CD4-positive, alpha-beta memory T cell (primary cell): ENCODE results near the gene DPYSL5. TPM values are rescaled to one million over a fixed set of nuclear protein-coding genes. Genes with fewer than 3 reads are reported as not detected.

Experiments
- CTCF ChIA-PET: fragments of 350-600 bp; sonication (Branson Sonifier 250); formaldehyde crosslinking; loops from one replicate; lab custom pipeline; 2021; ENCODE audit warnings: inconsistent platforms; ENCODE audit not compliant: partially characterized antibody; lab: Charles Lee
- POLR2A ChIA-PET: fragments of 350-600 bp; sonication (Branson Sonifier 250); formaldehyde crosslinking; loops from one replicate; lab custom pipeline; 2021; ENCODE audit not compliant: partially characterized antibody; lab: Charles Lee
- DNase-seq, 5 donors: peaks; one replicate each; pipeline versions ENCODE4 v3.0.0 to v3.0.0-alpha.2; 2020 to 2022; ENCODE audit warnings: mixed read lengths in 1 of 5
- H3K27ac ChIP-seq: one replicate; pipeline ENCODE4 v1.7.0; 2013; ENCODE audit warnings: low read depth, low read length
- H3K27me3 ChIP-seq: 2 replicates; pipeline ENCODE4 v1.7.0; 2013; ENCODE audit warnings: mild to moderate bottlenecking, low read length, moderate library complexity; ENCODE audit not compliant: insufficient read depth
- H3K36me3 ChIP-seq: 2 replicates; pipeline ENCODE4 v1.7.0; 2013; ENCODE audit warnings: mild to moderate bottlenecking, low read length, moderate library complexity; ENCODE audit not compliant: insufficient read depth
- H3K4me1 ChIP-seq: 2 replicates; pipeline ENCODE4 v1.7.0; 2013; ENCODE audit warnings: mild to moderate bottlenecking, low read length, moderate library complexity; ENCODE audit not compliant: insufficient read depth
- H3K4me3 ChIP-seq, 2 donors: one replicate each; pipeline ENCODE4 v1.7.0; 2013; ENCODE audit warnings: low read length in 2 of 2, mild to moderate bottlenecking in 1 of 2
- H3K9me3 ChIP-seq, 2 donors: one replicate each; pipeline ENCODE4 v1.7.0; 2013; ENCODE audit warnings: low read length in 2 of 2, control low read depth in 1 of 2; ENCODE audit not compliant: control insufficient read depth in 1 of 2
- H3K27ac Mint-ChIP-seq, 7 donors: one replicate each; pipeline ENCODE4 v1.8.0; 2020 to 2021; ENCODE audit warnings: mixed read lengths in 7 of 7, mild to moderate bottlenecking in 6 of 7, inconsistent platforms in 3 of 7, moderate library complexity in 3 of 7
- H3K27me3 Mint-ChIP-seq, 2 donors: one replicate each; pipeline ENCODE4 v1.8.0; 2020 to 2021; ENCODE audit warnings: mixed read lengths in 2 of 2
- H3K36me3 Mint-ChIP-seq, 2 donors: one replicate each; pipeline ENCODE4 v1.8.0; 2020 to 2021; ENCODE audit warnings: mixed read lengths in 2 of 2, inconsistent platforms in 1 of 2, mild to moderate bottlenecking in 1 of 2
- H3K4me1 Mint-ChIP-seq, 4 donors: one replicate each; pipeline ENCODE4 v1.8.0; 2020 to 2021; ENCODE audit warnings: mixed read lengths in 4 of 4, mild to moderate bottlenecking in 1 of 4
- H3K4me3 Mint-ChIP-seq, 8 donors: one replicate each; pipeline ENCODE4 v1.8.0; 2020 to 2021; ENCODE audit warnings: mixed read lengths in 8 of 8, mild to moderate bottlenecking in 7 of 8, moderate library complexity in 6 of 8, inconsistent platforms in 3 of 8
- H3K9me3 Mint-ChIP-seq, 8 donors: one replicate each; pipeline ENCODE4 v1.8.0; 2020 to 2021; ENCODE audit warnings: mixed read lengths in 8 of 8, mild to moderate bottlenecking in 5 of 8, inconsistent platforms in 3 of 8, moderate library complexity in 1 of 8
- intact Hi-C: fragments of 100-400 bp; cut with micrococcal nuclease; formaldehyde crosslinking; loops from one replicate; pipeline ENCODE4 v1.15.1; 2023
- polyA plus RNA-seq, 2 donors: library from polyadenylated mRNA; unstranded; fragments of 300-500 nt; fragmentation: Illumina TruSeq; gene quantifications; one replicate each; pipeline ENCODE4 v1.2.3, GENCODE V29; 2021
- total RNA-seq, 2 experiments: library from RNA; stranded (reverse); gene quantifications; one replicate each; pipeline ENCODE4 v1.2.3, GENCODE V29; 2021

Gene DPYSL5
- total and polyA plus RNA-seq, 4 experiments from 2014 or later = not detected

DNA sequence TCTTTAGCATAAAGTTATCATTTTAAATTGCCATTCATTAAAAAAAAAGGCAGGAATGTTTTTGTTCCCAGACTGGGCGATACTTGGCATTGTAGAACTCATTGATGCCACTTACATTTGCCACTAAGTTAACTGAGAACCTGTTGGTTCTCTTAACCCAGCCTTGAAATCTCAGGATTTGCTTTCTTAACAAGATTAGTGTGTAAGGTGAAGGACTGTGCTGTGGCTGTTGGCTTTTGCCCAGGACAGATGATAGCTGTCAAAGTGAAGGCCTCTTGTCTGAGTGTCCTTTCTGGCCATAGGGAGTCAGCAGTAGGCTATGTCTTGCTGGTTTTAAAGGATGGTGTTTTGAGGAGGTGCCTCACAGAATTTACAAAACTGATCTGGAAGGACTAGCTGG lies 2.6 kb downstream of the DPYSL5 start:
- Histone ChIP-seq H3K27me3 (peaks cover 45% of the 10 kb centered on the region), H3K27ac (no peak overlapping the region), H3K4me3 (no peak overlapping the region), H3K4me1 (peaks cover 38% of the 10 kb centered on the region), H3K36me3 (no peaks in the 10 kb centered on the region), H3K9me3 (no peaks in the 10 kb centered on the region)
- DNase-seq = no peak
- Mint-ChIP-seq H3K9me3 (peaks cover 0 to 2% (median 0%) of the 10 kb centered on the region in 8 donors), H3K36me3 (no peaks in the 10 kb centered on the region), H3K4me3 (peak overlapping the region in 4 of 8 donors; percentile 16 to 60 (median 40)), H3K27ac (peak overlapping the region in 1 of 7 donors; percentile 19), H3K4me1 (peaks cover 2 to 27% (median 8%) of the 10 kb centered on the region in 4 donors), H3K27me3 (peaks cover 34 to 36% of the 10 kb centered on the region in 2 donors)
- POLR2A ChIA-PET = no interaction called here
- CTCF ChIA-PET = no interaction called here
- intact Hi-C loops = no loop called here

DNA sequence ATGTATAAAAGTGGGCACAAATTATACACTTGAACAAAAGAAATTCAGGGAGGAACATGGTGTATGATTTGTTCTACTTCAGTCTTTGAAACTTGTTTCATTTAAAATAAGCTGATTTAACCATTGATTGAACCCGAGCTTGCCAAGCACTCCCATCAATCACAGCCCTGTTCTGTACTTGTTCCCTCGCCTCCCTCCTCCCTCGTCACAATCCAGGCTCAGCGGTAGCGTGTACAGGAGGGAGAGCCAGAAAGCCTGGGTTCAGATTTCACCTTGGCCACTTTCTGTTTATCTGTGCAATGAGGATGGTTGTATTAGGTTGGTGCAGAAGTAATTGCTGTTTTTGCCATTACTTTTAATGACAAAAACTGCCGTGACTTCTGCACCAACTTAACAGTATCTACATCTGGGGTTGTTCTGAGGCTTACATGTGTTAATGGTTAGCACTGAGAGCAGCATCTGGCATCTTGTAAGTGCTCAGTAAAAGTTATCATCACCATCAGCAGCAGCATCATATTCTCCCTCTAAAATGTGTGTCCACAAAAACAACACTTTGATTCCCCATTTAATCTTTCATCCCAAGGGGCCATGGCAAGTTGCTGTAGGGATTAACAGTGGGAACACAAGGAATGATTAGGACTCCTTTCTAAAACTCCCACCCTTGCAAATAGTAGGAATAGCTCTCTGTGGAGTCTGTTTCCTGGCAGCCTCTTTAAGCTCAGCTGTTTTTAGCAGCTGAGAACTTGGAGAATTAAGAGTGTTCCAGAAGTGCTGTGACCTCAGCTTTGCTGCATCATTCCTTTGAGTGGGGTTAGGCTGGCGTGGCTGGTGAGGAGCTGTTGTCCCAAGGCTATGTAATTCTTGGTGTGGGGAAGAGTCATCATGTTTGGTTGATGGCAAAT lies 4.7 kb downstream of the DPYSL5 start:
- Histone ChIP-seq H3K9me3 (no peaks in the 10 kb centered on the region), H3K36me3 (no peaks in the 10 kb centered on the region), H3K27me3 (peaks cover 23% of the 10 kb centered on the region), H3K4me1 (peaks cover 21% of the 10 kb centered on the region), H3K4me3 (no peak overlapping the region), H3K27ac (no peak overlapping the region)
- DNase-seq = no peak
- intact Hi-C loops = no loop called here
- no peak overlapping the region for H3K4me3 Mint-ChIP-seq
- H3K36me3 Mint-ChIP-seq = no peaks in the 10 kb centered on the region
- CTCF ChIA-PET = interaction anchor here (1.3 kb wide), 1 partner anchor 13 kb away, joined by 3 read pairs; no protein-coding TSS in a partner anchor
- peaks cover 0 to 13% (median under 1%) of the 10 kb centered on the region in 4 donors for H3K4me1 Mint-ChIP-seq
- no peak overlapping the region for H3K27ac Mint-ChIP-seq
- POLR2A ChIA-PET = no interaction called here
- no peaks in the 10 kb centered on the region for H3K9me3 Mint-ChIP-seq
- peaks cover 23 to 28% of the 10 kb centered on the region in 2 donors for H3K27me3 Mint-ChIP-seq

DNA sequence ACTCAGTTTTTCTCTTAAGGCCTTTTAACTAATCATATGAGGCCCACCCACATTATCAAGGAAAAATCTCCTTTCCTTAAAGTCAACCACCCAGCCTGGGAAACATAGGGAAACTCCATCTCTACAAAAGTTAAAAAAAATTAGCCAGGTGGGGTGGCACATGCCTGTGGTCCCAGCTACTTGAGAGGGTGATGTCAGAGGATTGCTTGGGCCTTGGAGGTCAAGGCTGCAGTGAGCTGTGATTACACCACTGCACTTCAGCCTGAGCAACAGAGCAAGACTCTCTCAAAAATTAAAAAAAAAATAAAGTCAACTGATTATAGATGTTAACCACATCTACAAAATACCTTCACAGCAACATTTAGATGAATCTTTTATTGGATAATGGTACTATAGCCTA lies 5.8 kb downstream of the DPYSL5 start:
- no peaks in the 10 kb centered on the region for H3K9me3 ChIP-seq
- intact Hi-C loops = no loop called here
- DNase-seq = no peak
- peak overlapping the region in 1 of 8 donors; percentile 10 for H3K4me3 Mint-ChIP-seq
- peaks cover 22% of the 10 kb centered on the region for H3K27me3 ChIP-seq
- no peaks in the 10 kb centered on the region for H3K9me3 Mint-ChIP-seq
- no peaks in the 10 kb centered on the region for H3K36me3 ChIP-seq
- ChIA-PET POLR2A (no interaction called here), CTCF (interaction anchor here (1.7 kb wide), 1 partner anchor 8 kb away, joined by 6 read pairs; no protein-coding TSS in a partner anchor)
- H3K27me3 Mint-ChIP-seq = peaks cover 25 to 31% of the 10 kb centered on the region in 2 donors
- H3K27ac ChIP-seq = no peak overlapping the region
- peaks cover 0 to 12% (median under 1%) of the 10 kb centered on the region in 4 donors for H3K4me1 Mint-ChIP-seq
- H3K27ac Mint-ChIP-seq = no peak overlapping the region
- H3K36me3 Mint-ChIP-seq = no peaks in the 10 kb centered on the region
- H3K4me3 ChIP-seq = no peak overlapping the region
- H3K4me1 ChIP-seq = peaks cover 14% of the 10 kb centered on the region

DNA sequence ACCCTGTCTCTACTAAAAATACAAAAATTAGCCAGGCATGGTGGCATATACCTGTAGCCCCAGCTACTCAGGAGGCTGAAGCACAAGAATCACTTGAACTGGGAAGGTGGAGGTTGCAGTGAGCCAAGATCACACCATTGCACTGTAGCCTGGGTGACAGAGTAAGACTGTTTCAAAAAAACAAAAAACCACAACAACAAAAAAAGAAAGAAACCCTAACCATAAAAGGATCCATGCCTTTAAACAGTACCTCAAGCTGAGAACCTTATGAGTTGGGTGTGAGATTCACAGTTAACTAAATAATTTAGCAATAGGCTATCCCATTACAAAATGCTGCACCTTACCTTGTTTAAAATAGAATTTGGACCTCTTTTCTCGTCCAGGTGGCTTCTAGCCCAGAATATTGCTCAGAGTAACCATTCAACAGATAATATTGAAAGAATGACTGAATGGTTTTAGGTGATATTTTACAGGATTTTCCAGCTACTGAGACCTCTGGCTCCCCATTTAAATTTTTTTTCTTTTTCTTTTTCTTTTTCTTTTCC lies 6.4 kb downstream of the DPYSL5 start:
- Mint-ChIP-seq H3K4me3 (peak overlapping the region in 1 of 8 donors; percentile 10), H3K36me3 (no peaks in the 10 kb centered on the region), H3K9me3 (no peaks in the 10 kb centered on the region), H3K27ac (no peak overlapping the region), H3K4me1 (peaks cover 0 to 8% (median under 1%) of the 10 kb centered on the region in 4 donors), H3K27me3 (peaks cover 22 to 28% of the 10 kb centered on the region in 2 donors)
- intact Hi-C loops = no loop called here
- POLR2A ChIA-PET = no interaction called here
- H3K4me1 ChIP-seq = peaks cover 8% of the 10 kb centered on the region
- peaks cover 18% of the 10 kb centered on the region for H3K27me3 ChIP-seq
- H3K36me3 ChIP-seq = no peaks in the 10 kb centered on the region
- no peaks in the 10 kb centered on the region for H3K9me3 ChIP-seq
- H3K4me3 ChIP-seq = no peak overlapping the region
- H3K27ac ChIP-seq = no peak overlapping the region
- DNase-seq = no peak
- CTCF ChIA-PET = interaction anchor here (1.7 kb wide), 1 partner anchor 8 kb away, joined by 6 read pairs; no protein-coding TSS in a partner anchor

DNA sequence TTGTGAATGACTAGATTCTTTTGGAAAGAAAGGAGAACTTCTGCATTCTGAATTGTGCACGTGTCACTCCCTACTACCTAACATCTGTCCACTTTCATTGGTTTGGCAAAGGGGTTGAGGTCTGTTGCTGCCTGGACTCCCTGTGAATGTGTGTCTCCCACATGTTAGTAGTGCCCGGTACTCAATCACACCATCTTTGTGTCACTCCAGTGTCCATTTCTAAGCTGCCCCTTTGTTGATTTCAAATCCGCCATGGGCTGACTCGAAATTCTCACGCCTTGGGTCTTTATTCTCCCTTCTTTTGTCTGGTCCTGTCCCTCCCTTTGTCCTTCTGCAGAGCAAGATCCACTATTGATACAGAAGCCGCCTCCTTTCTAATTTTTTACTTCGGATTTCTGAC lies 7.5 kb downstream of the DPYSL5 start:
- no peak for DNase-seq
- Mint-ChIP-seq H3K27ac (no peak overlapping the region), H3K4me1 (peaks cover 0 to 2% (median 0%) of the 10 kb centered on the region in 4 donors), H3K27me3 (peaks cover 25 to 34% of the 10 kb centered on the region in 2 donors), H3K9me3 (no peaks in the 10 kb centered on the region), H3K36me3 (no peaks in the 10 kb centered on the region), H3K4me3 (no peak overlapping the region)
- POLR2A ChIA-PET = no interaction called here
- CTCF ChIA-PET = no interaction called here
- H3K9me3 ChIP-seq = no peaks in the 10 kb centered on the region
- no peak overlapping the region for H3K4me3 ChIP-seq
- H3K27ac ChIP-seq = no peak overlapping the region
- intact Hi-C loops = no loop called here
- no peaks in the 10 kb centered on the region for H3K4me1 ChIP-seq
- peaks cover 8% of the 10 kb centered on the region for H3K27me3 ChIP-seq
- H3K36me3 ChIP-seq = no peaks in the 10 kb centered on the region

DNA sequence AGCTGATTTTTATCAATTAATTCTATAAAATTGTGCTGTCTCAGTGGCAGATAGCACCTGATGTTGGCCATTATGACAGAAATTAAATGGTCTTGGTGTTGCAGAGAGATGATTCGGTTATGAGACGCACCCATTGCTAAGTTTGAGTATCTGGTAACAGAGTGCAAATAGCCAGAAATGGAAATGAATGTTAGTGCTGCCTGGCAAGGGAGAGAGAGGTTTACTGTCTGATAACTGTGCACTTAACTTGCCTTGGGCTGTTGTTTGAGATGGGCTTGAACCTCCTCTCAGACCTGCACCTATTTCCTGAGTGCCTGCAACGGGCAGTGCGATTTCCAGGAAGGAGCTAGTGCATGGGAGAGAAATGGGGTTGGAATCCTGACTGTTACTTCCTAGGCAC lies 11.7 kb downstream of the DPYSL5 start:
- ChIA-PET CTCF (interaction anchor here (0.6 to 4.6 kb wide), 2 partner anchors 13 to 52 kb away, joined by 3 to 18 read pairs; no protein-coding TSS in a partner anchor), POLR2A (no interaction called here)
- H3K4me3 ChIP-seq = no peak overlapping the region
- H3K27ac ChIP-seq = no peak overlapping the region
- H3K9me3 Mint-ChIP-seq = no peaks in the 10 kb centered on the region
- no peaks in the 10 kb centered on the region for H3K9me3 ChIP-seq
- no peaks in the 10 kb centered on the region for H3K4me1 ChIP-seq
- intact Hi-C loops = no loop called here
- H3K4me3 Mint-ChIP-seq = no peak overlapping the region
- H3K36me3 ChIP-seq = no peaks in the 10 kb centered on the region
- peaks cover 11 to 38% of the 10 kb centered on the region in 2 donors for H3K27me3 Mint-ChIP-seq
- H3K27ac Mint-ChIP-seq = no peak overlapping the region
- H3K4me1 Mint-ChIP-seq = no peaks in the 10 kb centered on the region
- DNase-seq = no peak
- no peaks in the 10 kb centered on the region for H3K27me3 ChIP-seq
- no peaks in the 10 kb centered on the region for H3K36me3 Mint-ChIP-seq

DNA sequence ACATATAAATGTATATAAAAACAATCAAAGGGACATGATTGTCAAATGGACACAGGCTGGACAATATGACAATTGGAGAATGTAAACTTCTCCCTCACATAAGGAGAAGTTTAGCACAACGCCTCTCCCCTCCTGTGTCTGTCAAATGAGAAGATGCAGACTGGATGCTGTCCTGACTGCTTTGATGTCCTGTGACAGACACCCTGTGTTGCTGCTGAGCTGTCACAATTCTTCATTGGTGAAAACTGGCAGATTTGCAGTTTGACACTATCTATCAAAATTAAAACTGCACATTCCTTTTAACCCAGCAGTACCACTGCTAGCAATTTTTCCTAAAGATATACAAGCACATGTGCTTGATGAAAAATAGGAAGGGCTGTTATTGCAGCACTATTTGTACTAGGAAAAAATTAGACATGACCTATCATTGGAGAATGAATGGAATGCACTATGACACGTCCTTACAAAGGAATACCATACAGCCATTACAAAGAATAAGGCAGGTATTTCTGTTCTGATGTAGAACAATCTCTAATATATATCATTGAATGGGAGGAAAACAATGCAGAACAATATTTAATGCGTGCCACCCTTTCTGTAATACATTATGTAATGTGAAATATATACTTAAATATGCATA lies 12.4 kb downstream of the DPYSL5 start:
- Histone ChIP-seq H3K4me1 (no peaks in the 10 kb centered on the region), H3K27me3 (no peaks in the 10 kb centered on the region), H3K36me3 (no peaks in the 10 kb centered on the region), H3K27ac (no peak overlapping the region), H3K4me3 (no peak overlapping the region), H3K9me3 (no peaks in the 10 kb centered on the region)
- no peaks in the 10 kb centered on the region for H3K4me1 Mint-ChIP-seq
- H3K9me3 Mint-ChIP-seq = no peaks in the 10 kb centered on the region
- H3K4me3 Mint-ChIP-seq = no peak overlapping the region
- H3K27ac Mint-ChIP-seq = no peak overlapping the region
- ChIA-PET CTCF (interaction anchor here (4.6 kb wide), 1 partner anchor 14 kb away, joined by 18 read pairs; no protein-coding TSS in a partner anchor), POLR2A (no interaction called here)
- intact Hi-C loops = no loop called here
- no peaks in the 10 kb centered on the region for H3K36me3 Mint-ChIP-seq
- peaks cover 11 to 38% of the 10 kb centered on the region in 2 donors for H3K27me3 Mint-ChIP-seq
- no peak for DNase-seq
